ENCODE results near the gene IFT88. TPM values are rescaled to one million over a fixed set of nuclear protein-coding genes. Genes with fewer than 3 reads are reported as not detected.

Gene IFT88
- total and polyA plus RNA-seq, 2 donors: 11.1 to 51.1 TPM

DNA sequence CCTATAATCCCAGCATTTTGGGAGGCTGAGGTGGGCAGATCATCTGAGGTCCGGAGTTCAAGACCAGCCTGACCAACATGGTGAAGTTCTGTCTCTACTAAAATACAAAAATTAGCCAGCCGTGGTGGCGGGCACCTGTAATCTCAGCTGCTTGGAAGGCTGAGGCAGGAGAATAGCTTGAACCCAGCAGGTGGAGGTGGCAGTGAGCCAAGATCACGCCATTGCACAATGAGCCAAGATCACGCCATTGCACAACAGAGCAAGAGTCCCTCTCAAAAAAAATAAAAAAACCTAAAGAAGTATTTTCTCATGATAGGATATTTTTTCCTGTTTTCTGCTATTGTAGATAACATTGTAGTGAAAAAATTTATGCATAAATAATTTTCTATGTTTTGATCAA lies 13.3 kb downstream of the IFT88 start:
- Histone ChIP-seq H3K4me3 (ENCODE audit: low read depth, low read length) (no peak overlapping the region), H3K36me3 (ENCODE audit: insufficient read depth) (peaks cover 4% of the 10 kb centered on the region), H3K4me1 (ENCODE audit: insufficient read depth) (no peaks in the 10 kb centered on the region), H3K27ac (ENCODE audit: low read depth) (no peak overlapping the region)
- no peak for DNase-seq (ENCODE audit: extremely low spot score)
- 96% methylated on average over 5 of the region's 5 CpGs for WGBS

DNA sequence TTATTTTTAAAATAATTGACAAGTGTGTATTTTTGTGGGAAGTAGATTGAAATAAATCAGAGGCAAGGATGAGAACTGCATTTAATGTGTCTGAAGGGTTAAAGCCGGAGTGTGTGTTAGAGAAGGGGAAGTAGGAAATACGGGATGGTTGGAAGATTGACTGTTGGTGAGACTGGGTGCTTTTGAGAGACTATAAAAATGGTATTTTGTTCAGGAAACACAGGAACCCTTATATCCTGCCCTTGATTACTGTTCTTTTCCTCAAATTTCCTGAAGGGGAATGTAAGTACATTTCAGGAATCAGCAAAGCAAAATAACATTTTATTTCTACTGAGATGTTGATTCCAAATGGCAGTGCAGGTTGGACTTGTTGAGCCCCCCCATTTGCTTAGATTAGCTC lies 15.1 kb downstream of the IFT88 start:
- peaks cover 4% of the 10 kb centered on the region for H3K36me3 ChIP-seq (ENCODE audit: insufficient read depth)
- 79% methylated on average over 2 of the region's 2 CpGs for WGBS

DNA sequence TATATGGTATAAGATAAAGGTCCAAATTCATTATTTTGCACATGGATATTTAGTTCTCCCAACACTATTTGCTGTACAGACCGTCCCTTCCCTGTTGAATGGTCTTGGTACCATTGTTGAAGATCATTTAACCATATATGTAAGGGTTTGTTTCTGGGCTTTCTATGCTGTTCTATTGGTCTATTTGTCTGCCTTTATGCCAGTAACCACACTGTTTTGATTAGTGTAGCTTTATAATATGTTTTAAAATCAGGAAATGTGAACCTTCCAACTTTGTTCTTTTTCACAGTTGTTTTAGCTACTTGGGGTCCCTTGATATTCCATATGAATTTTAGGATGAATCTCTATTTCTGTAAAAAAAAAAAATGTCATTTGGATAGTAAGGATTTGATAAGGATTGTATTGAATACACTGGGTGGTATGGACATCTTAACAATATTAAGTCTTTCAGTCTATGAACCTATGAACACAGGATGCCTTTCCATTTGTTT lies 16.9 kb downstream of the IFT88 start:
- Histone ChIP-seq H3K27ac (ENCODE audit: low read depth) (no peak overlapping the region), H3K4me1 (ENCODE audit: insufficient read depth) (no peaks in the 10 kb centered on the region), H3K36me3 (ENCODE audit: insufficient read depth) (peaks cover 4% of the 10 kb centered on the region), H3K4me3 (ENCODE audit: low read depth, low read length) (no peak overlapping the region)
- DNase-seq (ENCODE audit: extremely low spot score): no peak
- WGBS: 96% methylated on average over 1 of the region's 1 CpG

More for the DNA sequence above, 15.1 kb downstream of the IFT88 start:
- no peak overlapping the region for H3K27ac ChIP-seq (ENCODE audit: low read depth)
- DNase-seq (ENCODE audit: extremely low spot score): no peak
- H3K4me1 ChIP-seq (ENCODE audit: insufficient read depth): no peaks in the 10 kb centered on the region
- no peak overlapping the region for H3K4me3 ChIP-seq (ENCODE audit: low read depth, low read length)

DNA sequence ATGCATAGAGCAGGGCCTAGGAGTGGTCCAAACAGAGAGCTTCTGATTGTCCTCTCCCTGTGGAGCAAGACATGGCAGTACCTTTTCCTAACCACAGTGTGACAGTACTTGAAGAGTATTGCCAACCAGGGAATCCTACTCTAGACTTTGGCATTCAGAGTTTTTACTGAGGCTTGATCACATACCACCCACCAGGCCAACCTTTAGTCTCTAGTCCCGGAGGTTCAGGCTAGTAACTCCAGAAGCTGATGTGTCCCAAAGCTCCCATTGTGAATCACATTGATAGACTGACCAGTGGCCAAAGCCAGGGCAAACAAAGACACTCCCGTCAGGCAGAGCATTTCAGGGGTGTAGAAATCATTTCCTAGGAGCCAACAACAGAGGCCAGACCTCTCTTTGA lies 18.4 kb downstream of the IFT88 start:
- H3K27ac ChIP-seq (ENCODE audit: low read depth): no peak overlapping the region
- no peak overlapping the region for H3K4me3 ChIP-seq (ENCODE audit: low read depth, low read length)

DNA sequence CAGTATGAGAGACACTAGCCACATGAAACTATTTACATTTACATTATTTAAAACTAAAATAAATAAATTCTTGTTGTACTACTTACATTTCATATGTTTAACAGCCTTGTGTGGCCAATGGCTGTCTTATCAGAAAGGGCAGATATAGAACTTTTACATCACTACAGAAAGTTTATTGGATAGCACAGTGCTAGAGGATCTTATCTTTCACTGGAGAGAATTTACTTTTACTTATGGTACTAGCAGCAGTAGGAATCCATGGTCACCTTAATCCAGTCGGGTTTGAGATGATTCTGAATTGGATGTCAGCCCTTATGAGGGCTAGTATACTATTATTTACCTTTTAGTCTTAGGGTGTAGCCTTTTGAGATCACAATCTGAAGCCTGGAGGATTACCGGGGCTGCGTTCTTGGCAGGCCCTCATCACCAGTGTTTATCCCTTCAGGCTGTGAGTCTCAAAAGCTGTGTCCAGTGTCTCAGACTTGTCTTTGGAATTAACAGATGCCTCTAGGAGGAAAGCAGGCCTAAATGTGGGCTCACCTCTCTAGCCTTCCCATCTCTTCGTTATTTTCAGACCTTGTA lies 21.7 kb downstream of the IFT88 start:
- Histone ChIP-seq H3K27ac (ENCODE audit: low read depth) (no peak overlapping the region), H3K4me3 (ENCODE audit: low read depth, low read length) (no peak overlapping the region), H3K4me1 (ENCODE audit: insufficient read depth) (no peaks in the 10 kb centered on the region), H3K36me3 (ENCODE audit: insufficient read depth) (no peaks in the 10 kb centered on the region)
- WGBS: 20% methylated on average over 4 of the region's 4 CpGs
- no peak for DNase-seq (ENCODE audit: extremely low spot score)

More for the DNA sequence above, 18.4 kb downstream of the IFT88 start:
- Histone ChIP-seq H3K36me3 (ENCODE audit: insufficient read depth) (peaks cover 4% of the 10 kb centered on the region), H3K4me1 (ENCODE audit: insufficient read depth) (no peaks in the 10 kb centered on the region)
- WGBS: 97% methylated on average over 2 of the region's 2 CpGs
- no peak for DNase-seq (ENCODE audit: extremely low spot score)

DNA sequence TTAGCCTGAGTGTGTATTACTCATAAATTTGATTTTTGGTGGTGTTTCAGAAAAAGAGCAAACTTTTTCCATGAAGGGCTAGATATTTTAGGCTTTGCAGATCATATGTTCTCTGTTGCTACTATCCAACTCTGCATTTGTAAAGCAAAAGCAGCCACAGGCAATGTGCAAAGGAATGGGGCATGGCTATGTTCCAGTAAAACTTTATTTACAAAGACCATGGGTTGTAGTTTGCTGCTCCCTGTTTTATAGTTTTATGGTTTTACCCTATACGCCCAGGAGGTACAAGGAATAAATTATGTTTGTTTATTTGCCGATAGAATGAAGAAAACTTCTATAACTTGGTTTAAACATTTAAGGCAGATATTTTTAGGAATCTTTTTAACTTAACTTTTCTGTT lies 23.6 kb downstream of the IFT88 start:
- no peak for DNase-seq (ENCODE audit: extremely low spot score)
- H3K4me1 ChIP-seq (ENCODE audit: insufficient read depth): no peaks in the 10 kb centered on the region
- 70% methylated on average over 2 of the region's 2 CpGs for WGBS
- no peaks in the 10 kb centered on the region for H3K36me3 ChIP-seq (ENCODE audit: insufficient read depth)
- no peak overlapping the region for H3K27ac ChIP-seq (ENCODE audit: low read depth)
- H3K4me3 ChIP-seq (ENCODE audit: low read depth, low read length): no peak overlapping the region

DNA sequence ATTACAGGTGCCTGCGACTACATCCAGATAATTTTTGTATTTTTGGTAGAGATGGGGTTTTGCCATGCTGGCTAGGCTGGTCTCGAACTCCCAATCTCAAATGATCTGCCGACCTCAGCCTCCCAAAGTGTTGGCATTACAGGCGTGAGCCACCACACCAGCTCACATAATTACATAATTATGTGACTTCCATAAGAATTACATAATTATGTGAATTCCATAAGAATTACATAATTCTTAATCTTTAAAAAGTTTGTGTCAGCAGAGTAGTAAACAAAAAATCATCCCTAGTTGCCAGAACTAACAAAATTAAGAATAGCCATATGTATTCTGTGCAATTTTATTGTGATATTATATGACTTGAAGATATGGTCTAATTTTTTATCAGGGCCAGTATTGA lies 25.6 kb downstream of the IFT88 start:
- WGBS: 92% methylated on average over 4 of the region's 4 CpGs
- H3K36me3 ChIP-seq (ENCODE audit: insufficient read depth): no peaks in the 10 kb centered on the region
- DNase-seq (ENCODE audit: extremely low spot score): no peak
- H3K27ac ChIP-seq (ENCODE audit: low read depth): no peak overlapping the region
- no peaks in the 10 kb centered on the region for H3K4me1 ChIP-seq (ENCODE audit: insufficient read depth)
- no peak overlapping the region for H3K4me3 ChIP-seq (ENCODE audit: low read depth, low read length)

DNA sequence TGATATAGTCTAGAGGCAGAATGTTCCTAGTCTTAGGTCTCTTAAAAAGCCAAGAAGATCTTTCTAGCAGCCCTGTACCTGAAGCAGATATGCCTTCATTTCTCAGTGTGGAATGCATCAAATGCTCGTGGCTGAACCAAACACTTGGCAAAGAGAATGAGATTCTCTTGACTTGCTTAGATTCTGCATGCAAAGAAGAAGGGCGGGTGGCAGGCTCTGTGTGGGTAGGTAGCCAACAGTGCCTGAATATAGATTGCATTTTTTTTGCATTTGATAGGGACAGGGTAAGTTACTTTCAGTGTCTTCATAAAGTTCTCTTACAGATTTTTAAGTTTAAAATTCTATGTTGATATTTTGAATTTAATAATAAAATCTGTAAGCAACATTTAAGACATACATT lies 27.3 kb downstream of the IFT88 start:
- H3K4me3 ChIP-seq (ENCODE audit: low read depth, low read length): no peak overlapping the region
- DNase-seq (ENCODE audit: extremely low spot score): no peak
- 81% methylated on average over 2 of the region's 2 CpGs for WGBS
- no peaks in the 10 kb centered on the region for H3K36me3 ChIP-seq (ENCODE audit: insufficient read depth)
- no peaks in the 10 kb centered on the region for H3K4me1 ChIP-seq (ENCODE audit: insufficient read depth)
- H3K27ac ChIP-seq (ENCODE audit: low read depth): no peak overlapping the region

DNA sequence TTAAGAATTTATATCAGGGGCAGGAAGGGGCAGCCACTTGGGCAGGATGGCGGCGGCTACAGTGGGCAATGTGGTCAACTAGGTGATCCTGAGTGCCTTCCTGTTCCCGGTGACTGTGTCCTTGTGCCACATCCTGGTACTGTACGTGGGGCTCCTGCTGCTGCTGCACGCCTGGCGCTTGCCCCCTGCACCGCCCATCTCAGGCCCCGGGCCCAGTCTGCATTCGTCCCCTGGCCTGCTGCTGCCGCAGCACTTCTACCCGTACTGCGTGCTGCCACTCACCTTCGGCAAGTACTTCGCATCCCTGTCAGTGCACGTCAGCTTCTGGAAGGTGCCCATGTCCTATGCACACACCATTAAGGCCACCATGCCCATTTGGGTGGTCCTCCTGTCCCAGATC lies 40.1 kb downstream of the IFT88 start:
- 98% methylated on average over 15 of the region's 15 CpGs for WGBS
- no peak for DNase-seq (ENCODE audit: extremely low spot score)

DNA sequence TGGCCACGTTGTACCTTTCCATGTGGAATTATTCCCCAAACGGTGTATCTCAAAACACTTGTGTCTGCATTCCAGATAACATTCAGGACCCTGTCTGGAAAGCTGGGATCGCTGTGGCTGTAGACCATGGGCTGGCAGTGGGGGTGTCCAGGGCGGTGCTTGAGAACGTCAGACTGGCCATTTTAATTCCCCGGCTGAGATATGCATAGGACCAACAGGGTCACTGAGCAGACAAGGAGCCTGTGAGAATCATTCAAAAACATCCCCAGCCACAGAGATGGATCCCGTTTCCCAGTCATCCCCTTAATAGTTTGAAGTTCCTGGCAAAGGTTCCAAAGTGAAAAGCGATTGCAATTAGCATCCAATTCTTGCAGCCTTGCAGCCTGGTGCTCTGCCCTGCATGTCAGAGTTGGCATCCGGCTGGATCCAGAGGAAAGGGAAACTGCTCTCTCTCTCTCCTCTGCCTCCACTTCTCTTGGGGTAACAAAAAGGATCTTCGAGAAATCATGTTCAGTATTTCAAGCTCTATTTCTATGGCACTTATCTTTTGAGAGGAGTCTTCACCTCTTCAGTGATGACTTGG lies 41.6 kb downstream of the IFT88 start:
- 79% methylated on average over 10 of the region's 10 CpGs for WGBS
- H3K27ac ChIP-seq (ENCODE audit: low read depth): no peak overlapping the region
- H3K36me3 ChIP-seq (ENCODE audit: insufficient read depth): no peaks in the 10 kb centered on the region
- no peak for DNase-seq (ENCODE audit: extremely low spot score)
- H3K4me1 ChIP-seq (ENCODE audit: insufficient read depth): no peaks in the 10 kb centered on the region
- no peak overlapping the region for H3K4me3 ChIP-seq (ENCODE audit: low read depth, low read length)

More for the DNA sequence above, 40.1 kb downstream of the IFT88 start:
- Histone ChIP-seq H3K36me3 (ENCODE audit: insufficient read depth) (no peaks in the 10 kb centered on the region), H3K27ac (ENCODE audit: low read depth) (no peak overlapping the region), H3K4me1 (ENCODE audit: insufficient read depth) (no peaks in the 10 kb centered on the region), H3K4me3 (ENCODE audit: low read depth, low read length) (no peak overlapping the region)

DNA sequence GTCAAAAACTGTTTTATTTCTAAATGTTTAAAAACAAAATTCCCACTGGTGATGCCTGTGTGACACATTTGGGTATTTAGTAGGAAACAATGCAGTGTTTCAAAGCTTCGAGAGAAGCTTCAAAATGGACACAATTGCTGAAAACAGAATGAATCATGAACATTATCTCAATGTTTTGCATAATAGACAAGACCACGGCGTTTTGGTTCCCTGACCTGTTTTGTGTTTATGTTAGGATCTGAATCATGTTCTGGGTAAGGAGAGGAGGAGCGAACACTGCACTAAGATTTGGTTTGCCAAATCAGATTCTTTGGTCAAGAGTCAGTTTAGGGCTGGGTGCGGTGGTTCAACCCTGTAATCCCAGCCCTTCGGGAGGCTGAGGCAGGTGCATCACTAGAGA lies 42.2 kb downstream of the IFT88 start:
- Histone ChIP-seq H3K4me3 (ENCODE audit: low read depth, low read length) (no peak overlapping the region), H3K27ac (ENCODE audit: low read depth) (no peak overlapping the region), H3K4me1 (ENCODE audit: insufficient read depth) (no peaks in the 10 kb centered on the region), H3K36me3 (ENCODE audit: insufficient read depth) (no peaks in the 10 kb centered on the region)
- DNase-seq (ENCODE audit: extremely low spot score): no peak
- 79% methylated on average over 6 of the region's 6 CpGs for WGBS

DNA sequence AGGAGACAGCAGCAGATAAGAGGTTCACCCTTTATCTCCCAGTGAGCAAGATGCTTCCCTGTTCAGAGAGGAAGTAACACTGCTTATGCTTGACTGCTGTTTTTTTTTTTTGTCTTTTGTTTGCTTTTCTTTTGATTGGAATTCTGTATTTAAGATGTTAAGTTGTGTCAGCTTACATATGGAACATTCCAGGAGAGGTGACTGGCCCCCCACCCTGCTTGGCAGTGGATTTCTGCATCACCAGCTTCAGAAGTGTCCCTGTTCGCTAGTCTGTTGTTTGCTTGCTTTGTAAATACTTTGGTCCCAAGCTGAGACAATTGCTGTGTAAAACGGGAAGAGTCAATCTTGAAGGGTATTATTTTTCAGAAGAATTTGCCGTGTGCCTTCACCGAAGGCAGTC lies 43.0 kb downstream of the IFT88 start:
- Histone ChIP-seq H3K4me3 (ENCODE audit: low read depth, low read length) (no peak overlapping the region), H3K36me3 (ENCODE audit: insufficient read depth) (no peaks in the 10 kb centered on the region), H3K27ac (ENCODE audit: low read depth) (no peak overlapping the region), H3K4me1 (ENCODE audit: insufficient read depth) (no peaks in the 10 kb centered on the region)
- WGBS: 78% methylated on average over 4 of the region's 4 CpGs
- no peak for DNase-seq (ENCODE audit: extremely low spot score)

DNA sequence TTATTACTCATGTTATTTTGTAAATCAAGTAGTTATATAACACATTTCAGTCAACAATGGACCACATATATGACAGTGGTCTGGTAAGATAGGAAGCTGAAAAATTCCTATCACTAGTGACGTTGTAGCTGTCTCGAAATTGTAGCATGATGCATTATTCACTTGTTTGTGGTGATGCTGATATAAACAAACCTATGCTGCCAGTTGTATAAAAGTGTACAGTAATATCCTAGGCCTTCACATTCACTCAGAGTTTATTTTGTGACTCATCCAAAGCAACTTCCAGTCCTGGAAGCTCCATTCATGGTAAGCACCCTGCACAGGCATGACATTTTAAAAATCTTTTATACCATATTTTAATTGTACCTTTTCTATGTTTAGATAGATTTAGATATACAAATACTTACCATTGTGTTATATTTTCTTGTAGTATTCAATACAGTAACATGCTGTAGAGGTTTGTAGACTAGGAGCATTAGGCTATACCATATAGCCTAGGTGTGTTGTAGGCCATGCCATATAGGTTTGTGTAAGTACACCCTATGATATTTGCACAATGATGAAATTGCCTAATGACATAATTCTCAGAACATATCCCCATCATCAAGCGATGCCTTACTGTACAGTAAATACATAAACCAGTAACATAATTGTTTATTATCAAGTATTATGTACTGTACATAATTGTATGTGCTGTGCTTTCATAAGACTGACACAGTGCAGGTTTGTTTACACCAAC lies 49.3 kb downstream of the IFT88 start:
- H3K36me3 ChIP-seq (ENCODE audit: insufficient read depth): peaks cover 2% of the 10 kb centered on the region
- H3K4me1 ChIP-seq (ENCODE audit: insufficient read depth): no peaks in the 10 kb centered on the region
- no peak overlapping the region for H3K4me3 ChIP-seq (ENCODE audit: low read depth, low read length)
- WGBS: 90% methylated on average over 3 of the region's 3 CpGs
- no peak for DNase-seq (ENCODE audit: extremely low spot score)
- H3K27ac ChIP-seq (ENCODE audit: low read depth): no peak overlapping the region

DNA sequence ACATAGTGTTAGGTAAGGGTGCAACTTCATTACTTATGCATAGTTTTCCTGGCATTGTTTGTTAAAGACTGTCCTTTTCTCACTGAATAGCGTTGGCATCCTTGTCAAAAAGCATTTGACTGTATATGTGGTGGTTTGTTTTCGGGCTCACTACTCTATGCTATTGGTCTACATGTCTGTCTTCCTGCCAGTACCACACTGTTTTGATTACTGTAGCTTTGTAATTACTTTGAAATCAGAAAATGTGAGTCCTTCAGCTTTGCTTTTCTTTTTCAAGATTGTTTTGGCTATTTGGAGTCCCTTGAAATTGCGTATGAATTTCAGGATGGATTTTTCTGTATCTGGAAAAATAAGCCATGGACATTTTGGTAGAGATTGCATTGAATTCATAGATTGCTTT lies 56.0 kb downstream of the IFT88 start:
- no peaks in the 10 kb centered on the region for H3K4me1 ChIP-seq (ENCODE audit: insufficient read depth)
- DNase-seq (ENCODE audit: extremely low spot score): no peak
- no peak overlapping the region for H3K27ac ChIP-seq (ENCODE audit: low read depth)
- no peak overlapping the region for H3K4me3 ChIP-seq (ENCODE audit: low read depth, low read length)
- no peaks in the 10 kb centered on the region for H3K36me3 ChIP-seq (ENCODE audit: insufficient read depth)
- 97% methylated on average over 3 of the region's 3 CpGs for WGBS
